ENCODE measurements around the gene ANKMY1.

ANKMY1 gene

GRCh38 chr2:240591784-240592183 is 34.0 kb upstream of the ANKMY1 start:
- H3K36me3 ChIP-seq (ENCODE audit: insufficient read depth, low read depth, low read length) = peaks cover 8% of the 10 kb centered on the region; the same call in 1 of the 2 replicates
- H3K4me1 ChIP-seq (ENCODE audit: insufficient read depth, low read length) = 0 out of 2 replicates have a peak, but pooled peaks cover 4% of the 10 kb centered on the region
- H3K9me3 ChIP-seq (ENCODE audit: insufficient read depth, low read depth, low read length) = no peaks in the 10 kb centered on the region
- H3K27ac ChIP-seq (ENCODE audit: low read length) = no peak overlapping the region
- H3K4me3 ChIP-seq (ENCODE audit: low read length) = no peak overlapping the region
- H3K9ac ChIP-seq (ENCODE audit: low read depth, low read length) = no peak overlapping the region
- H3K27me3 ChIP-seq (ENCODE audit: insufficient read depth, low read length) = no peaks in the 10 kb centered on the region

DNA sequence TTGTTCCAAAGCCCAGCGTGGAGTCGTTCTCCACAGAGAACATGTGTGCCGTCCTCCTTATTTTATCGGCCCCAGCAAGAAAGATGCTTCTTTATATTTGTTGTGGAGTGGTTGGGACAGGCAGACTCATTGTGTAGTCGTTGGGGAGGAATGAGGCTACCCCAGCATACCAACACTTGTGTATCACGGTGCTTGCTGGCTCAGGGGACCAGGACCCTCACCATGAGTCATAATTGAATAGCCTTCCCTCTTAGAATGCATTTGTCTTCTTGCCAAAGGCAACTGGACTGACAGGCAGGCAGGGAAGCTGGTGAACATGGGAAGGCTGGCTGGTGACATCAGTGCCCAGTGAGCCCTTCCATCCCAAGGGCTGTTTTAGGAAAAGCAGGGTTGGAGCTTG is 33.4 kb upstream of the ANKMY1 start:
- no peak overlapping the region for H3K4me3 ChIP-seq (ENCODE audit: low read length)
- H3K4me1 ChIP-seq (ENCODE audit: insufficient read depth, low read length) = 0 out of 2 replicates have a peak, but pooled peaks cover 4% of the 10 kb centered on the region
- H3K27ac ChIP-seq (ENCODE audit: low read length) = no peak overlapping the region
- H3K9me3 ChIP-seq (ENCODE audit: insufficient read depth, low read depth, low read length) = no peaks in the 10 kb centered on the region
- peaks cover 8% of the 10 kb centered on the region; the same call in 1 of the 2 replicates for H3K36me3 ChIP-seq (ENCODE audit: insufficient read depth, low read depth, low read length)
- no peaks in the 10 kb centered on the region for H3K27me3 ChIP-seq (ENCODE audit: insufficient read depth, low read length)
- no peak overlapping the region for H3K9ac ChIP-seq (ENCODE audit: low read depth, low read length)

DNA sequence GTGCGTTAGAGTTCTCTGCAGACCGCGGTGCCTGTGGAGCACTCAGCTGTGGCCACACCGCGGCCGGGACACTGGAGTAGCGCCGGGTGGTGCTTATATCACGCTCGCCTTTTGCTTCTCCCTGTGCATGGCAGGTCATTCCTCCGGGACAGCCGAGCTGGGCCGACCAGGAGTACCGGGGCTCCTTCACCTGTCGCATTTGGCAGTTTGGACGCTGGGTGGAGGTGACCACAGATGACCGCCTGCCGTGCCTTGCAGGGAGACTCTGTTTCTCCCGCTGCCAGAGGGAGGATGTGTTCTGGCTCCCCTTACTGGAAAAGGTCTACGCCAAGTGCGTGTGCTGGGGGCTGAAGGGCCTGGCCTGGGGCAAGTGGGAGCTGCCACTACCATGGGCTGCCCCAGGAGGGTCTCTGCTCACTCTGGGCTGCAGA is 32.9 kb upstream of the ANKMY1 start:
- Histone ChIP-seq H3K4me1 (ENCODE audit: insufficient read depth, low read length) (0 out of 2 replicates have a peak, but pooled peaks cover 4% of the 10 kb centered on the region), H3K27ac (ENCODE audit: low read length) (no peak overlapping the region), H3K27me3 (ENCODE audit: insufficient read depth, low read length) (no peaks in the 10 kb centered on the region), H3K4me3 (ENCODE audit: low read length) (no peak overlapping the region), H3K9ac (ENCODE audit: low read depth, low read length) (no peak overlapping the region), H3K36me3 (ENCODE audit: insufficient read depth, low read depth, low read length) (peaks cover 8% of the 10 kb centered on the region; the same call in 1 of the 2 replicates), H3K9me3 (ENCODE audit: insufficient read depth, low read depth, low read length) (no peaks in the 10 kb centered on the region)

GRCh38 chr2:240589850-240590525 is 32.2 kb upstream of the ANKMY1 start:
- Histone ChIP-seq H3K36me3 (ENCODE audit: insufficient read depth, low read depth, low read length) (peaks cover 8% of the 10 kb centered on the region; the same call in 1 of the 2 replicates), H3K4me3 (ENCODE audit: low read length) (no peak overlapping the region), H3K9me3 (ENCODE audit: insufficient read depth, low read depth, low read length) (no peaks in the 10 kb centered on the region), H3K4me1 (ENCODE audit: insufficient read depth, low read length) (peaks cover 10% of the 10 kb centered on the region; the same call in 1 of the 2 replicates), H3K27ac (ENCODE audit: low read length) (no peak overlapping the region), H3K9ac (ENCODE audit: low read depth, low read length) (no peak overlapping the region), H3K27me3 (ENCODE audit: insufficient read depth, low read length) (no peaks in the 10 kb centered on the region)

DNA sequence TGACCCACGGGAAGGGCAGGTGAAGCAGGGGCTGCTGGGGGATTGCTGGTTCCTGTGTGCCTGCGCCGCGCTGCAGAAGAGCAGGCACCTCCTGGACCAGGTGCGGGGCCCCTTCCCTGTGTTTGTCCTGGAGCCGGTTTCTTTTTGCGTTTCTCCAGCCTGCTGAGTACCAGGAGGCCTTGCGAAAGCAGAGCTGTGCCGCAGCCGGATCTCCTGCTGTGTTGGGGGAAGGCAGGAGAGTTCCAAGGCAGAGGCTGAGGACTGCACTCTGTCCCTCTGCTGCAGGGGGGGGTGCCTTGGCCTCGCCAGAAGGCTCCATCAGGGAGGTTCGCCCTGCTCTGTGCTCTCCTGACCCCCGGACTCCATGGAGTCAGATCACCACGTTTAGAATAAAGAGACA is 31.6 kb upstream of the ANKMY1 start:
- Histone ChIP-seq H3K27ac (ENCODE audit: low read length) (no peak overlapping the region), H3K36me3 (ENCODE audit: insufficient read depth, low read depth, low read length) (peaks cover 8% of the 10 kb centered on the region; the same call in 1 of the 2 replicates), H3K27me3 (ENCODE audit: insufficient read depth, low read length) (no peaks in the 10 kb centered on the region), H3K4me3 (ENCODE audit: low read length) (no peak overlapping the region), H3K4me1 (ENCODE audit: insufficient read depth, low read length) (peaks cover 15% of the 10 kb centered on the region; the same call in 1 of the 2 replicates), H3K9me3 (ENCODE audit: insufficient read depth, low read depth, low read length) (no peaks in the 10 kb centered on the region), H3K9ac (ENCODE audit: low read depth, low read length) (no peak overlapping the region)

- Histone ChIP-seq H3K9me3 (ENCODE audit: insufficient read depth, low read depth, low read length) (no peaks in the 10 kb centered on the region), H3K27ac (ENCODE audit: low read length) (no peak overlapping the region), H3K27me3 (ENCODE audit: insufficient read depth, low read length) (no peaks in the 10 kb centered on the region), H3K36me3 (ENCODE audit: insufficient read depth, low read depth, low read length) (peaks cover 8% of the 10 kb centered on the region; the same call in 1 of the 2 replicates), H3K4me1 (ENCODE audit: insufficient read depth, low read length) (peaks cover 15% of the 10 kb centered on the region; the same call in 1 of the 2 replicates), H3K9ac (ENCODE audit: low read depth, low read length) (no peak overlapping the region), H3K4me3 (ENCODE audit: low read length) (no peak overlapping the region)
Measured at GRCh38 chr2:240588669-240589068, 30.9 kb upstream of the ANKMY1 start.

GRCh38 chr2:240588006-240588655 is 30.3 kb upstream of the ANKMY1 start:
- H3K36me3 ChIP-seq (ENCODE audit: insufficient read depth, low read depth, low read length) = peaks cover 8% of the 10 kb centered on the region; the same call in 1 of the 2 replicates
- peak overlapping the region; percentile 97; the same call in 1 of the 2 replicates for H3K4me3 ChIP-seq (ENCODE audit: low read length)
- peak overlapping the region; percentile 92; the same call in 1 of the 2 replicates for H3K9ac ChIP-seq (ENCODE audit: low read depth, low read length)

GRCh38 chr2:240586919-240587800 is 29.4 kb upstream of the ANKMY1 start:
- H3K4me3 ChIP-seq (ENCODE audit: low read length) = peak overlapping the region; percentile 97
- H3K4me1 ChIP-seq (ENCODE audit: insufficient read depth, low read length) = peaks cover 15% of the 10 kb centered on the region
- no peak overlapping the region for H3K27ac ChIP-seq (ENCODE audit: low read length)
- peaks cover 8% of the 10 kb centered on the region; the same call in 1 of the 2 replicates for H3K36me3 ChIP-seq (ENCODE audit: insufficient read depth, low read depth, low read length)
- H3K9ac ChIP-seq (ENCODE audit: low read depth, low read length) = peak overlapping the region; percentile 92; the same call in 1 of the 2 replicates
- no peaks in the 10 kb centered on the region for H3K27me3 ChIP-seq (ENCODE audit: insufficient read depth, low read length)
- H3K9me3 ChIP-seq (ENCODE audit: insufficient read depth, low read depth, low read length) = no peaks in the 10 kb centered on the region

More at GRCh38 chr2:240588006-240588655, 30.3 kb upstream of the ANKMY1 start:
- H3K4me1 ChIP-seq (ENCODE audit: insufficient read depth, low read length) = peaks cover 15% of the 10 kb centered on the region; the same call in 1 of the 2 replicates
- no peak overlapping the region for H3K27ac ChIP-seq (ENCODE audit: low read length)
- H3K9me3 ChIP-seq (ENCODE audit: insufficient read depth, low read depth, low read length) = no peaks in the 10 kb centered on the region
- no peaks in the 10 kb centered on the region for H3K27me3 ChIP-seq (ENCODE audit: insufficient read depth, low read length)

GRCh38 chr2:240586198-240586918 is 28.6 kb upstream of the ANKMY1 start, which contains the start of gene CAPN10:
TSS of gene CAPN10 (plus strand) at chr2:240586734. CDS start at chr2:240586912, 178 bp downstream.
- Histone ChIP-seq H3K4me1 (ENCODE audit: insufficient read depth, low read length) (peaks cover 15% of the 10 kb centered on the region), H3K4me3 (ENCODE audit: low read length) (peak within 1 kb of the TSS; percentile 97), H3K9ac (ENCODE audit: low read depth, low read length) (peak within 1 kb of the TSS; percentile 92), H3K27ac (ENCODE audit: low read length) (peak within 1 kb of the TSS; percentile 12), H3K9me3 (ENCODE audit: insufficient read depth, low read depth, low read length) (no peaks in the 10 kb centered on the region), H3K36me3 (ENCODE audit: insufficient read depth, low read depth, low read length) (peaks cover 7% of the 10 kb centered on the region; the same call in 1 of the 2 replicates), H3K27me3 (ENCODE audit: insufficient read depth, low read length) (no peaks in the 10 kb centered on the region)

DNA sequence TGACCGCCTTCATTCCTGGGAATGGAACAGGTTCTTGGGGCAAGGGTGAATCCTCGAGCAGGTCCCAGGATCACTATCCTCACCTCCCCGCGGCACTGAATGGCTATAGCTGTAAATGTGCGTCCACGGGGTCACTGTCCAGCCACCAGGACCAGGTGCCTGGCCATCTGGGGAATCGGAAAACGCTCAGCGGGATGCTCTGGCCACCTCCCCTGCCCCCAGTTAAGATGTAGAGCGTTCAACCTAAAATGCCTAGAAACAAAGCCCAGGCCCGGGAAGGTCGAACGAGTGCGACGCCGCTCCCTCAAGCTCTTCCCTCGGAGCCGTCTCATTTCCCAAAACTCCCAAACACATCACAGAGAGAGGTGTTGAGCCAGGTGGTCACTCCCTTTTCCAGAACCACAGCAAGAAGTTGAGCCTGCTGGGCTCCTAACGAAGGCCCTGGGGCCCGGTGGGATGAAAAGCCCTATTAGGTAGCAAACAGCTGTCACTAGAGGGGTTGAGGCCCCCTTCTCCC is 28.0 kb upstream of the ANKMY1 start:
- Histone ChIP-seq H3K27me3 (ENCODE audit: insufficient read depth, low read length) (no peaks in the 10 kb centered on the region), H3K4me1 (ENCODE audit: insufficient read depth, low read length) (peaks cover 15% of the 10 kb centered on the region), H3K27ac (ENCODE audit: low read length) (peak overlapping the region; percentile 12), H3K9me3 (ENCODE audit: insufficient read depth, low read depth, low read length) (no peaks in the 10 kb centered on the region), H3K4me3 (ENCODE audit: low read length) (peak overlapping the region; percentile 97), H3K9ac (ENCODE audit: low read depth, low read length) (peak overlapping the region; percentile 92), H3K36me3 (ENCODE audit: insufficient read depth, low read depth, low read length) (0 out of 2 replicates have a peak, but pooled peaks cover 1% of the 10 kb centered on the region)
